PC-9 (cell line): Measurements from ENCODE around the gene WNT4. TPM values are rescaled to one million over a fixed set of nuclear protein-coding genes. Genes with fewer than 3 reads are reported as not detected.

Experiments
- BruUV-seq: library from RNA; stranded (reverse); fragments of 400-500 nt; replicated peaks from 2 replicates; lab custom pipeline; 2021; lab: Mats Ljungman, UMichigan
- CTCF ChIA-PET: fragments of 300-600 bp; sonication (Branson Sonifier 250); formaldehyde crosslinking; loops from one replicate; lab custom pipeline; 2022; ENCODE audit warnings: antibody characterized with exemption; lab: Charles Lee
- POLR2A ChIA-PET: fragments of 300-600 bp; sonication (Branson Sonifier 250); formaldehyde crosslinking; loops from one replicate; lab custom pipeline; 2022; ENCODE audit warnings: antibody characterized with exemption; ENCODE audit not compliant: unreplicated experiment; lab: Charles Lee
- DNase-seq, 2 experiments: peaks; one replicate each; pipeline versions ENCODE4 v3.0.0 to v3.0.0-alpha.2; 2015 to 2022; ENCODE audit warnings: mixed read lengths in 1 of 2
- H2AFZ ChIP-seq: fragments of 200-600 bp; sonication (generic); 2 replicates; pipeline ENCODE4 v1.8.1; 2017; ENCODE audit warnings: antibody characterized with exemption
- H3F3A ChIP-seq: fragments of 200-600 bp; sonication (generic); 2 replicates; pipeline ENCODE4 v1.8.1; 2017; ENCODE audit warnings: antibody characterized with exemption, mild to moderate bottlenecking, low read depth; ENCODE audit not compliant: insufficient read depth
- H3K27ac ChIP-seq: fragments of 200-600 bp; sonication (generic); 2 replicates; pipeline ENCODE4 v1.6.1; 2016; ENCODE audit warnings: mixed run types
- H3K27me3 ChIP-seq: fragments of 200-600 bp; sonication (generic); 2 replicates; pipeline ENCODE4 v1.6.1; 2016; ENCODE audit warnings: low read depth, mixed run types; ENCODE audit not compliant: insufficient read depth
- H3K36me3 ChIP-seq: fragments of 200-600 bp; sonication (generic); 2 replicates; pipeline ENCODE4 v1.6.1; 2016; ENCODE audit warnings: low read depth, mixed run types
- H3K4me1 ChIP-seq: fragments of 200-600 bp; sonication (generic); replicated peaks from 2 replicates; pipeline ENCODE4 v1.6.1; 2016; ENCODE audit warnings: mixed run types; ENCODE audit not compliant: insufficient read depth
- H3K4me2 ChIP-seq: fragments of 200-600 bp; sonication (generic); 2 replicates; pipeline ENCODE4 v1.6.1; 2017; ENCODE audit warnings: mixed run types
- H3K4me3 ChIP-seq: fragments of 200-600 bp; sonication (generic); 2 replicates; pipeline ENCODE4 v1.6.1; 2016; ENCODE audit warnings: mixed run types
- H3K79me2 ChIP-seq: fragments of 200-600 bp; sonication (generic); 2 replicates; pipeline ENCODE4 v1.6.1; 2017; ENCODE audit warnings: low read depth, mixed run types
- H3K9me2 ChIP-seq: fragments of 200-600 bp; sonication (generic); 2 replicates; pipeline ENCODE4 v1.8.1; 2017; ENCODE audit warnings: mild to moderate bottlenecking; ENCODE audit not compliant: insufficient read depth
- H3K9me3 ChIP-seq: fragments of 200-600 bp; sonication (generic); 2 replicates; pipeline ENCODE4 v1.8.1; 2016; ENCODE audit warnings: low read depth; ENCODE audit not compliant: insufficient read depth
- H4K20me1 ChIP-seq: fragments of 200-600 bp; sonication (generic); 2 replicates; pipeline ENCODE4 v1.8.1; 2017; ENCODE audit not compliant: insufficient read depth
- EZH2 ChIP-seq: fragments of 200-600 bp; sonication (generic); IDR thresholded peaks from 2 replicates; pipeline ENCODE4 v1.8.0; 2017; ENCODE audit warnings: antibody characterized with exemption, low read depth
- intact Hi-C: fragments of 100-400 bp; cut with micrococcal nuclease; formaldehyde crosslinking; loops from one replicate; pipeline ENCODE4 v1.10.0; 2022; ENCODE audit not compliant: unreplicated experiment
- total RNA-seq: library from RNA; stranded (reverse); gene quantifications from 2 replicates; pipeline ENCODE4 v1.2.3, GENCODE V29; 2021
- TF ChIP-seq, protein P1 (sequence below): fragments of 200-600 bp; sonication (generic); conservative IDR thresholded peaks from 2 replicates; pipeline ENCODE4 v1.6.1; 2017; ENCODE audit warnings: mixed run types, antibody characterized with exemption, mild to moderate bottlenecking, moderate library complexity

Gene WNT4
- total RNA-seq, 1 experiment from 2014 or later = 0.83 TPM

GRCh38 chr1:22131875-22132486, 10.9 kb downstream of the WNT4 start:
- Histone ChIP-seq H3F3A (no peaks in the 10 kb centered on the region), H3K4me2 (peak overlapping the region; percentile 34; the same call in 1 of the 2 replicates), H3K27me3 (no peaks in the 10 kb centered on the region), H3K4me1 (peaks cover 10% of the 10 kb centered on the region), H3K36me3 (no peaks in the 10 kb centered on the region), H3K9me2 (no peaks in the 10 kb centered on the region), H2AFZ (no peak overlapping the region), H3K4me3 (no peak overlapping the region), H3K27ac (no peak overlapping the region), H3K9me3 (no peaks in the 10 kb centered on the region), H3K79me2 (no peaks in the 10 kb centered on the region), H4K20me1 (no peaks in the 10 kb centered on the region)
- TF ChIP-seq EZH2 = no peak
- TF ChIP-seq, protein P1, sequence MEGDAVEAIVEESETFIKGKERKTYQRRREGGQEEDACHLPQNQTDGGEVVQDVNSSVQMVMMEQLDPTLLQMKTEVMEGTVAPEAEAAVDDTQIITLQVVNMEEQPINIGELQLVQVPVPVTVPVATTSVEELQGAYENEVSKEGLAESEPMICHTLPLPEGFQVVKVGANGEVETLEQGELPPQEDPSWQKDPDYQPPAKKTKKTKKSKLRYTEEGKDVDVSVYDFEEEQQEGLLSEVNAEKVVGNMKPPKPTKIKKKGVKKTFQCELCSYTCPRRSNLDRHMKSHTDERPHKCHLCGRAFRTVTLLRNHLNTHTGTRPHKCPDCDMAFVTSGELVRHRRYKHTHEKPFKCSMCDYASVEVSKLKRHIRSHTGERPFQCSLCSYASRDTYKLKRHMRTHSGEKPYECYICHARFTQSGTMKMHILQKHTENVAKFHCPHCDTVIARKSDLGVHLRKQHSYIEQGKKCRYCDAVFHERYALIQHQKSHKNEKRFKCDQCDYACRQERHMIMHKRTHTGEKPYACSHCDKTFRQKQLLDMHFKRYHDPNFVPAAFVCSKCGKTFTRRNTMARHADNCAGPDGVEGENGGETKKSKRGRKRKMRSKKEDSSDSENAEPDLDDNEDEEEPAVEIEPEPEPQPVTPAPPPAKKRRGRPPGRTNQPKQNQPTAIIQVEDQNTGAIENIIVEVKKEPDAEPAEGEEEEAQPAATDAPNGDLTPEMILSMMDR = peak; percentile 89
- DNase-seq = peak in 1 of 2 experiments; percentile 68
- ChIA-PET CTCF (interaction anchor here (0.6 to 1.9 kb wide), 4 partner anchors 8 to 747 kb away, joined by 3 to 17 read pairs (median 4); no protein-coding TSS in a partner anchor), POLR2A (no interaction called here)
- intact Hi-C loops = loop anchor here (1.0 to 10.0 kb wide), 4 partner anchors 143 to 513 kb away; partner anchors contain the start of gene C1QC
- no TSS peak for BruUV-seq

DNA sequence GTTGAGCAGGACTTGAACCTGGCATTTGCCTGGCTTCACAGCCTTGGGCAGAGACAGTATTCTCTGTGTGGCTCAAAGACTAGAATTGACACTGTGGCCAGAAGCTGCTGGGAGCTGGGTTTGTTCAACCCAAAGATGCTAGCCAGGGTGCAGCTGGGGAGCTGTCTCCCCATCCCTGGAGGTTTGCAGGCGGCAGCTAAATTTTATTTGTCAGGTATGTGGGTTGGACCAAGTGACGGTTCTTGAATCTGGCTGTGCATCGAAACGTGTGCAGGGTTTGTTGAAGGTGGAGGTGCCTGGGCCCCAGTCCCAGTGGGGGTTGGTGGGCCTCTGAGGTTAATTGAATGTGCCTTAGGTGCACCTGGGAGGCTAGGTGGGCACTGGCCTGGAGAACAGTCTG, 11.8 kb downstream of the WNT4 start:
- TF ChIP-seq EZH2 = no peak
- TF ChIP-seq, protein P1 = no peak
- no peaks in the 10 kb centered on the region for H4K20me1 ChIP-seq
- no peak overlapping the region for H3K27ac ChIP-seq
- ChIA-PET CTCF (interaction anchor here (0.6 to 1.9 kb wide), 2 partner anchors 63 to 286 kb away, joined by 4 to 6 read pairs; no protein-coding TSS in a partner anchor), POLR2A (no interaction called here)
- no TSS peak for BruUV-seq
- H3K4me1 ChIP-seq = peaks cover 10% of the 10 kb centered on the region
- H3K79me2 ChIP-seq = no peaks in the 10 kb centered on the region
- H3K9me3 ChIP-seq = no peaks in the 10 kb centered on the region
- H3K4me2 ChIP-seq = no peak overlapping the region
- H3F3A ChIP-seq = no peaks in the 10 kb centered on the region
- H3K36me3 ChIP-seq = no peaks in the 10 kb centered on the region
- DNase-seq = no peak
- H3K27me3 ChIP-seq = no peaks in the 10 kb centered on the region
- no peak overlapping the region for H2AFZ ChIP-seq
- intact Hi-C loops = loop anchor here (10.0 kb wide), 1 partner anchor 514 kb away; the partner anchor contains the start of gene C1QC
- H3K4me3 ChIP-seq = no peak overlapping the region
- no peaks in the 10 kb centered on the region for H3K9me2 ChIP-seq

DNA sequence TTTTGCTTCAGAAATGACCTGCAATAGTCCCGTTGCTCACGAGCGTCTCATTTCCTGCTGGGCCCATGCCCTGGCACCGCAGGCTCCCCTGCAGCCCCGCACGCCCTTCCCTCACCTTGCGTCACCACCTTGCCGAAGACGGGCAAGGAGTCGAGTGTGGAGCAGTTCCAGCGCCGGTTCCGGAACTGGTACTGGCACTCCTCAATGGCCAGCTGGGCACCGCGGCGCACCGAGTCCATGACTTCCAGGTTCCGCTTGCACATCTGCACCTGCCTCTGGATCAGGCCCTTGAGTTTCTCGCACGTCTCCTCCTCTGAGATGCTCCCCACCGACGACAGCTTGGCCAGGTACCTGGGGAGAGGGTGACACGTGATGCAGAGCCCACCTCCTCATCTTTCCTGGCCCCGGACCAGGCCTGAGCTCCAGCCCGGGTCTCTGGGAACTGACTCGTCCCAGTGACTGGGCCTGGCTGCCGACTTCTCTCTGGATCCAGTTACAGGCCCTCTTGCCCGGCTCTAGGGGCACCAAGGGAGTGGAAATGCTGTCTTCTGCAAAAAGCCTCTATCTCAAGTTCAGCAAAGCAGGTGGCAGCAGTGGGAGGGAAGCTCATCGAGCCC, 13.3 kb downstream of the WNT4 start:
- H3K79me2 ChIP-seq = no peaks in the 10 kb centered on the region
- H3K9me2 ChIP-seq = no peaks in the 10 kb centered on the region
- H3K27me3 ChIP-seq = no peaks in the 10 kb centered on the region
- DNase-seq = no peak
- intact Hi-C loops = loop anchor here (10.0 kb wide), 1 partner anchor 515 kb away; the partner anchor contains the start of gene C1QC
- H3K4me3 ChIP-seq = no peak overlapping the region
- H3K4me2 ChIP-seq = no peak overlapping the region
- H3F3A ChIP-seq = no peaks in the 10 kb centered on the region
- POLR2A ChIA-PET = no interaction called here
- H3K36me3 ChIP-seq = no peaks in the 10 kb centered on the region
- H4K20me1 ChIP-seq = no peaks in the 10 kb centered on the region
- CTCF ChIA-PET = no interaction called here
- H2AFZ ChIP-seq = no peak overlapping the region
- TF ChIP-seq EZH2 = no peak
- TF ChIP-seq, protein P1 = no peak
- H3K9me3 ChIP-seq = no peaks in the 10 kb centered on the region
- BruUV-seq = no TSS peak
- no peak overlapping the region for H3K27ac ChIP-seq
- peaks cover 10% of the 10 kb centered on the region for H3K4me1 ChIP-seq
